GM18867 (cell line): ENCODE results near the gene PVRIG.
"Not testable (repeated sequence)": the region's sequence is repeated elsewhere in the genome, so short reads cannot be mapped to it uniquely, and the experiment has no call there.

Experiments
- ATAC-seq: cut with Tn5 transposase; IDR thresholded peaks from one replicate; pipeline ENCODE4 v1.9.1; 2021; ENCODE audit warnings: mild to moderate bottlenecking, moderate library complexity; ENCODE audit not compliant: unreplicated experiment

PVRIG gene

GRCh38 chr7:100270046-100270918, 50.5 kb downstream of the PVRIG start:
- ATAC-seq = not testable (repeated sequence)
